ENCODE results near the gene WDR48.

Gene WDR48

DNA sequence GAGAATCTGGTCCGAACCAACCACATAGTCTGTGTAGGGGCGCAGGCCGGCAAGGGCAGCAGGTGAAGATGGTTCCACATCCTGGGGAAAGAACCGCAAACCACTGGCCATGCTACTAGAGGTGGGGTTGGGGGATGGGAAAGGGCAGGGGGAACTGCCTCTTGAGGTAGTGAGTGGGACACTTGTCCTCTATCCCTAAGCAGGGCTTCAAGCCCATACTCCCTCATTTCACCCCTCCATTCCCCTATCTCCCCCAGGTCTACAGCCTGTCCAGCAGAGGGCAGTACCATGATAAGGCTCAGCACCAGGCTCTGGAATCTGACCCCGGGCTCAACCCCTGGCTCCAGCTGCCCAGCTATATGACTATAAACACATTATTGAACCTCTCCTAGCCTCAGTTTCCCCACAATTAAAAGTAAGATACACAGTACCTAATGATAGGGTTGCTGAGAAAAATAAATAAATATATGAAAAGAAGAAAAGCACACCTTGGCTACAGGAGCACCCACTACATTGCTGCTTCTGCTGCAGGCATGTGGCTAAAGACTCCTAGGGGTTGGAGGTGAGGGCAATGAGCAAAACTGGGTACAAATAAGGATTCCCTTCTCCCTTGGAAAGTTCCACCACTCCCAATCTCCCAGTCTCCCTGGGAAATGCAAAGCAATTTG is 49.3 kb downstream of the WDR48 start:
- DNase-seq (ENCODE audit: low read depth, low spot score): no peak

DNA sequence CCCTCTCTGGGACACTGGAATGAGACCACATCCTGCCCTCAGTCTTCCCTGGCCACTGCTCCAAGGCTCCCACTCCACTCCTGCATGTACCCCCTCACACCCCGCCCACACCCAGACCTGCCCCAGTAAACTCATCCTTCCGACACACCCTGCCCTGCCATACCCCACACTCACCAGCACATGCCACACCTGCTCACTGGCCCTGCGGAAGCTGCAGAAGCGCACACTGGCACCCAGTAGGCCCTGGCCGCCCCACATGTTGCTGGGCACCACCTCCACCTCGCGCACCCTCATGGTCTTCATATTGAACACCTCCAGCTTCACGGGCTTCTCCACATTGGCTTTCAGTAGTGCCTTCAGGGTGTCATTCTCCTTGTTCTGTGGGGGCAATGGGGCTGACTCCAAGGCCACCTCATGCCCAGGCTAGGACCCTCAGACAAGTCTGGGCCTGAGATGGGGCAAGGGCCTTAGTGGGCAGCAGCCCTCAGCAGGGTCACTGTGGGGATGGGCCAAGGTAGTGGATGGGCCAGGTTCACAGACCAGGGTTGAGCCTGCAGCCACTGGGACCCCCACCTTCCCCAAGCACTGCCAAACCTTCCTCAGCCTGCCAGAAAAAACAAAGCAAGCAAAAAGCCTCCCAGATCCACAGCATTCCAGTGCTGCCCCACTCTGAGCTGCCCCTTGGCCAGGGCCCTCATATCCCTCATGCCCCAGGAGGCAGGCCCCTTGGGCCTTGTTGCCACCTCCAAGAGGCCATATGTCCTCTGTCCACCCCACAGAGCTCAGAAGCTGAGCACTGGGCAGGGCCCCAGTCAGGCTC is 50.9 kb downstream of the WDR48 start:
- DNase-seq (ENCODE audit: low read depth, low spot score): no peak

DNA sequence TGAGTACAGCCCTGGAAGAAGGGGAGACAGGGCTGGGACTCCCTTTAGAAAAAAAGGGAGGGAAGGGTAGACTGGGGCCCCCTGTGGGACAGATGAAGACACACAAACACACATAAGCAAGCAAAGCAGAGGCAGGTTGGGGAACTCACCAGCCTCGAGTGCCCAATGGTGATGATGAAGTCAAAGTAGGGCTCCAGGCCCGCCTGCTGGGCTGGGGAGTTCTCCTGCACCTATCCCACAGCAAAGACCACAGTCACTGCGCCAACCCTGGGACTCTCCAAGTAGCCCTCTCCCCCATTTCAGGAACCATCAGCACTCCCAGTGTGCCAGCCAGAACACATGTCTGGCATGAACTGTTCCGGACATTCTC is 51.5 kb downstream of the WDR48 start:
- no peak for DNase-seq (ENCODE audit: low read depth, low spot score)

DNA sequence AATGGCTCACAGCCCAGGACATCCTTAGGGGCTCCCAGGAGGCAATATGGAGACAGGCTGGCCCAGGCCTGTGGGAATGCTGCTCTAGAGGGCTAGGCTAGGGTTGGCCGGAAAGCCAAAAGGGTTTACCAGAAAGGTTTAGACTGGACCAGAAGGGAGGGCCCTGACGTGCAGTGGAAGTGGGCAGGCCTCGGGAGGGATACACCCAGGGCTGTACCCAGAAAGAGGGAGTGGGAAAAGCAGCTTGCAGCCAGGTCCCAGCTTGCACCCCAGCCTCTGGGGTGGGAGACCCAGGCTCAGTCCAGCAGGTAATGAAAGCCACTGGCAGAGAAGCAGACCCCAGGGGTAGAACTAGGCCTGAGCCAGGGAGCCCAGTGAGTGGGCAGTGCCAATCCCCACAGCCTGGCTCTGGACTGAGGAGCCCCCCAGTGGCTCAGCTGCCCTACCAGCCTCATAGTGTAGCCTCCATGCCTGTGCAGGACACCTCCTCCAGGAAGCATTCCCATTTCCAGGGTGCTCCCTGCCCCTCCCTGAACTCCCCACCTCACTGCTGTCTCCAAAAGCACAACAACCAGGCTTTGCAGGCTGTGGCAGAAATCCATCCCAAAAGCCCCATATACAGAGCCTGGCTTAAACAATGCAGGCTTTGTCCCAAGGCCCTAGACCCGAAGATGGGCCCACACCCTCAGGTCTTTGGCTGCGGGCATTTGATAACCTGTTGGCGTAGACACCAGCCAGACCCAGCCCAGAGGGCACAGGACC is 52.2 kb downstream of the WDR48 start:
- DNase-seq (ENCODE audit: low read depth, low spot score): no peak

DNA sequence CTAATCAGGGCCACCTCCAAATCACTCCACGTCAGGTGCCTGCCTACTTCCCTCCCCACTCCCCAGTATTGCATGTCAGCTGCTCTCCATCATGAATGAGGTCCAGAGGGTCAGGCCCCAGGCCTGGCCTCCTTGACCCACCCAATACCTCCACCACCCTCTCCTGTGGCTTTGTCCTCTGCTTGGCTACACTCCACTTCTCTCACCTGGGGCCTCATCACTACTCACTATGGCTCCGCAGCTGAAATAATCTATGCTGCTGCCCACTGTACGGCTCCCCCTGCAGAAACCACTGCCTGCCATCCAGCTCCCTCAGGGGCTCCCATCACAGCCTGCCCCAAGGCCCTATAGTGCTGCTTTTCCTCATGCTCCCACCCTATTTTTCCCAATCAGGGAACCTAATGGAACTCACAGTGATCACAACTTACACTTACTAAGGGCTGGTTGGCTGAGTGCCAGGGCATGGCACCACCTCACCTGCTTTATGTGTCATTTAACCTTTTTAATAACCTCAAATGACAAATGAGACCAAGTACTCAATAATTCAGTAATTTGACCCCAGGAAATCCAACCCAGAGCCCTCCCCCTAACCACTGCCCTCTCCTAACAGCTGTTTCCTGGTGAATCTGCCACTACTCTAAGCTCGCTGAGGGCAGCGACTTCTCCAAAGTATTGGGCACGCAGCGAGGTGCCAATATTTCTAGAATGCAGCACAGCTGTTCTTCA is 53.3 kb downstream of the WDR48 start:
- no peak for DNase-seq (ENCODE audit: low read depth, low spot score)

DNA sequence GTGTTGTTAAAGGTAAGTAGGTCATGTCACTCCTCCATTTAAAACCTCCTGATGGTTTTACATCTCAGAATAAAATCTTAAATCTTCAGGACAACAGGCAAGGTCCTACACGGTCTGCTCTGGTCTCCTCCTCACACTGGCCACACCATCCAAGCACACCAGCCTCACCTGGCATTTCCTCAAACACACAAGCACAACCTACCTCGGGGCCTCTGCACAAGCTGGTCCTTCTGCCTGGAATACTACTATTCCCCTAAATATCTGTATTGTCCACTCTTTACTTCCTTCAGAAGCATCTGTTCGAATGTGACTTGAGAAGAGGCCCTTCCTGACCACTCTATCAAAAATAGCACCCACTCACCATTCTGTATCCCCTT is 53.9 kb downstream of the WDR48 start:
- no peak for DNase-seq (ENCODE audit: low read depth, low spot score)

DNA sequence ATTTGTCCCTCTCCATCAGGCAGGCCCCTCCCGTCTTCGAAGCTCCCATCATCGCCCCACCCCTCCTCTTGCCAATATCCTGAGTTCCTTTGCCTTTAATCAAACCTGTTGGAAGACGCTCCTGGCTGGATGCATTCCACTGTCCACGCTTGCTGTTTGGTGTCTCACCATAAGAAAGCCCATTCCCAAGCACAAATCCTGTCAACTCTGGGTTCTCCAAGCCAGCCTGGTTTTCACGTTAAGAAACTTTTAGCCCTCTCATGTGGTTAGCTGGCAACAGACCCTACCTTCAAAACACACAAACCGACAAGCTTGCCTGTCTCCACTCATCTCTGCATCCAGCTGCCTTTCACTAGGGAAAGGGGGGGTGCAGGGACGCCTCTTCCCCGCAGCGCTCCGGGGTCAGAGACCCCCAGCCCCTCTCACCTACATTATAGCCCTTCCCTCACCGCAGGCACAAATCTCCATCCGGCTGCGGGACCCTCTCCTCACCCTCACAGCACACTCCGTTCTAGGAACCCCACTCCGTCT is 54.5 kb downstream of the WDR48 start:
- DNase-seq (ENCODE audit: low read depth, low spot score): no peak

DNA sequence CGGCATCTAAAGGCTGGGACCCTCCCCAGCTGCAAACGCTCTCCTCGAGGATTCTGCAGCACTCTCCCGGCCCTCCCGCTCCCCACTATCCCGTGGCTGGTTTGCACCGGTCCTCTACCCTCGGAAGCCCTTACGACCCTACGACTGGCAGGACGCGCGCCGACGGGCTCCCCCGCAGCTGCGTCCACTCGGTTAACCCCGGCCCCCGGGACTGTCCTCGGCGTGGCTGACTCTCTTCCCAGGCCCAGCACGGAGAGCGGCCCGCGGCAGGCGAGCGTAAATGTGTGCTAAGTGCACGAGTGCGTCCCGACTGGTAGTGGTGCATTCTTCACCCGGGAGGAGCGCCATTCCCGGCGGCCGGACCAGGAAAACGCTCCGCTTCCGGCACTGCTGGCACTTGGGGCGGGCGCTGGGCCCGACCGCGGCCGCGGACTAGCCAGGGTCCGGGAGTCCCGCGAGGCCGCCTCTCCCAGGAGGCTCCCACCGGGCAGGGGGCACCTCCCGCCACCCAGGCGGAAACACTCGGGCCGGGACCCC is 55.1 kb downstream of the WDR48 start:
- DNase-seq (ENCODE audit: low read depth, low spot score): no peak

DNA sequence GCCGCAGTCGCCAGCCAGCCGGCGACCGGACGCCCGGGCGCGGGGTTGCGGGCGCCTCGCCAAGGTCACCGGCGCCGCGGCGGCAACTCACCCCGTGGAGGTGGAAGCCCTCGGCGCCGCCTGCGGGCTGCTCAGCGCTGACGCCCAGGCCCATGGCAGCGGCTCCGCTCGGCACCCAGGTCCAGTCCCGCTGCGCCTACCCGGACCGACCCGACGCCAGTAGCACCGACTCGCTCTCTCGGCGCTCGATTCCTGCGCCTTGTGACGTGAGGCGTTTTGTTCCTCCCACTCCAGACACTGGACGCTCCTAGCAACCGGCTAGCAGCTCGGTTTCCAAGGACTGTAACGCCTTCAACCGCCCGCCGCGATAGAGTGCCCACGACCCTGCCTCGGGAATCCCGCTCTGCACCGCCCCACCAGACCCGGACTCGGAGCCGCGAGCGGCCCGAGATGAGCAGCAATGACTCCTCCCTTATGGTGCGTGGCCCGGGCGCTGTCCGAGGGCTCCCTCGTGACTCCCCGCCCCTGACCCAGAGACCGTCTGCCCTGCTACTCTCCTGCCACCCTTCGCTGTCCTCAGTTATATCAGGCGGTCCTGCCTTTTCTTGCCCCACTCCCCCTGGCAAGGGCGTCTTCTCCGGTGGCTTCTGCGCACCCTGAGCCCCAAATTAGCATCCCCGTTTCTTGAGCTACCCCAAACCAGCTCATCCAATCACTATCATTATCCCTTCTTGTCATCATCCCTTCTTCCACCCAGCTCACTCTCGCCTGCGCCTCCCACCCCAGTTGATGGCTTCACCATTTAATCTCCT is 55.8 kb downstream of the WDR48 start, which contains the start of the genes GORASP1 and TTC21A:
GORASP1 (minus strand) TSS at position 240 of the 812 bp plus-strand sequence; CDS start at position 154, 86 bp downstream.
TTC21A (plus strand) TSS at position 293 of the 812 bp plus-strand sequence; CDS start at position 451, 158 bp downstream.
- peak; percentile 54 for DNase-seq (ENCODE audit: low read depth, low spot score)

DNA sequence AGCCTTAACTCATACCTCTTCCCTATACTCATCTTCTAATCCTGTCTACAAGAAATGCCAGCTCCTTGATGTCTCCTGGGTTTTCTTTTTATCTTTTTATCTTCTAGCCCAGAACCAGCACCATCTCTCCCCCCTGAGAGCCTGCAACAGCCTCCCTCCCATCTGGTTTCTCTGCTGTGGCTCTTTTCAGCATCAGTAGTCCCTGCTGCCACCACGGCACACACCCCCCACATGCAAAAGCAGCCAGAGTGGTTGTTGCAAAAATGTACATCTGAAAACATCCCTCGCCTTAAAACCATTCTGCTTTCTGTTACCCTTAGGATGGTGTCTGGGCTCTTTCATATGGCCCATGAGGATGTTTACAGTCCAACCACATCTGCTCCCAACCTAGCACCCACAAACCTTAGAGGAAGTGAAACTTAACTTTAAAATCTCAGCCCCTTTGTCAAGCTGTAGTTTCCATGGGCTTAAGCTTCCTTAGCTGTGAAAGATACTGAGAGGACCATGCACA is 56.4 kb downstream of the WDR48 start:
- no peak for DNase-seq (ENCODE audit: low read depth, low spot score)

DNA sequence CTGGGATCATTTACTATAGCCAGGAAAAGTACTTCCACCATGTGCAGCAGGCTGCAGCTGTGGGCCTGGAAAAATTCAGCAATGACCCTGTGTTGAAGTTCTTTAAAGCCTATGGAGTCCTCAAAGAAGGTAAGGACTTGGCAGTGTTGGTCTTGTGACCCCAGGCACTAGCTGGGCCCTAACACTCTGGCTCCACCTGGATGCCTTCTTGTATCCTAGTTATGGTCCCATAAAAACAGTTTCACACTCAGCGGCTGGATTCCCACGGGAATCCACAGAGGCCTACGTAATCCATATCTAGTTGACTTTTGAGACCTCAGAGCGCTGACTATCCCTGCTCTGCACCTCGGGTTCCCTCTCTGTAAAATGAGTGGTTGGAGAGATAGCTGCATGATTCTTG is 57.3 kb downstream of the WDR48 start:
- DNase-seq (ENCODE audit: low read depth, low spot score): no peak

DNA sequence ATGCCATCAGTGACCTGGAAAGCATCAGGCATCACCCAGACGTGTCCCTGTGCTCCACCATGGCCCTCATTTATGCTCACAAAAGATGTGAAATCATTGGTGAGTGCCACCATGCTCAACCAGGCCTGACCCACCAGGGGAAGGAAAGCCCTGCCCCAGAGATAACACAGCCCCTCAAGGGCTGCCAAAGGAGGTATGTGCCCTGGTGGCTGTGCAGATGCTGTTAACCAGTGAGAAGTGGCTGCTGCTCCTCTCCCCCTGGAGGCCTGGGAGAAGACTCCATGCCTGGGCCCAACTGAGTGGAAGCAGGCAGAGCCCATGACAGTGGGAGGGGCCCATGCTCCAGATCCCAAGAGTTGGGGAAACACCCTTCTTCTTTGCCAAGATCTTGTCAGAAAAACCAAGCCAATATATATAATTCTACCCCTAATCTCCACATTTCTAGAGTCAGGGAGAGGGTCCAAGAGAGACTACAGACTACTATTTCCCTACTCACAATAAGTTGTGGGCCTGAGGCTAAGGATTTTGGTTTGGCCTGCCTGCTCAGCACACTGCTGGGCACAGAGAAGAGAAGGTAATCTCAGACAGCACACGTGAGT is 58.3 kb downstream of the WDR48 start:
- DNase-seq (ENCODE audit: low read depth, low spot score): no peak

DNA sequence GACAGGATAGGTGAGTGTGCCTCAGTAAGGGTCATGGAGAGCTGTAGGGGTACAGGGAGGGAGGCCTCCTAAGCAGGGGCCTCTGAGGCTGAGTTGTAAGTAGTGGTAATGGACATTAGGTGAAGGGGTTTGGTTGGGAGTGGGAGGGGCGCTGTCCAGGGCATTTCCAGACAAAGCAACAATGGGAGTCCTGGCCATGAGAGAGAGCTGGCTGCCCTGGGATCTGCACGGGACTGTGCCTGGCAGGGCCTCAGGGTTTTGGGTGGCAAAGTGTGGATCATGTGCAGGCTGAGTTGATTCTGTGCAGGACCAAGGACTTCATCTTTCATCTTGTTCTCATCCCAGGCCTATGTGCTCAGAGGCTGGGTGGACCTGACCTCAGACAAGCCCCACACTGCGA is 60.3 kb downstream of the WDR48 start:
- DNase-seq (ENCODE audit: low read depth, low spot score): no peak

DNA sequence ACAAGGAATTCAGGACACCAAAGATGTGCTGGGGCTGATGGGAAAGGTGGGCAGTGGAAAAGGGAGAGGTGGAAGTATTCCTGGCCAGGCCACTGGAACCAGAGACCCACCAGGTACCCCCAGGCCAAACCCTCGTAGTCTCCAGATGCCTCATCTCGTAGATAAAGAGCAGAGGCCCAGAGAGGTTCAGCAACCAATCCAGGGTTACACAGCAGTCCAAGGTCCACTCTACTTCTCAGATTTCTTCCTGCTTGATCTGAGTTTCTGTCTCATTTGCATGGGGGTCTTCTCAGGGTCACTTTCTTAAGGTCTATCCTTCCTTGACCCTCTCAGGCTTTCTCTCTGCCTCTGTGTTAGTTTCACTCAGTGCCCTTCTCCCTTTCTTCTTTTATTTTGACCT is 60.7 kb downstream of the WDR48 start:
- DNase-seq (ENCODE audit: low read depth, low spot score): no peak

DNA sequence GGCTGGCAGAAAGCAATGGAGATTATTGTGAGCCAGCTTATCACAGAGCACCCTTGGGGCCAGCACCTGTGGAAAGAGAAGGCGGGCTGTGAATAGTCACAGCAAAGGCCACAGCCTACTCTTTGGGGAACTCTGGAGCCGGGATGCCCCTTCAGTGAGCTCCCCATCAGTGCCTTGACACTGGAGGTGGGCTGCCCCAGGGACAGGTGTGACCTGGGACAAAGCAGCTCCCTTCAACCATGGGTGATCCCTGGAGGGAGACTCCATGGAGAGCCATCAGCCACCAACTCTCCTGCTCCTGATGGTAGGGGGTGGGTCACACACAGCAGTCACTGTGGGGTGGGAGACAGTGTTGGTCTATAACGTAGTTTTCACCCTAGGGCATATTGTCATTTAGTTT is 61.5 kb downstream of the WDR48 start:
- DNase-seq (ENCODE audit: low read depth, low spot score): no peak

DNA sequence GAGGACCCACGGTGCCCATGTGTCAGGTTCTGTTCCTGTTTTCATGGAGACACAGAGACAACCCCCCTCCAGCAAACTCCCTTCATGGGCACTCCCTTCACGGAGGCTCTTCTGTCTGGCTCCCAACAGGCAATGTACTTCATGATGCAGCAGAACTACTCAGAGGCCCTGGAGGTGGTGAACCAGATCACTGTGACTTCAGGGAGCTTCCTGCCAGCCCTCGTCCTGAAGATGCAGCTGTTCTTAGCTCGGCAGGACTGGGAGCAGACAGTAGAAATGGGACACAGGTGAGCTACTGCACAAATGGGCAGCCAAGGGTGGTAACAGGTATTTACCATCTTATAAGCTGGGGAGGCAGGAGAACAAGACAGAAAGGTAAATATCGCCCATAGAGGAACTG is 62.6 kb downstream of the WDR48 start:
- no peak for DNase-seq (ENCODE audit: low read depth, low spot score)

DNA sequence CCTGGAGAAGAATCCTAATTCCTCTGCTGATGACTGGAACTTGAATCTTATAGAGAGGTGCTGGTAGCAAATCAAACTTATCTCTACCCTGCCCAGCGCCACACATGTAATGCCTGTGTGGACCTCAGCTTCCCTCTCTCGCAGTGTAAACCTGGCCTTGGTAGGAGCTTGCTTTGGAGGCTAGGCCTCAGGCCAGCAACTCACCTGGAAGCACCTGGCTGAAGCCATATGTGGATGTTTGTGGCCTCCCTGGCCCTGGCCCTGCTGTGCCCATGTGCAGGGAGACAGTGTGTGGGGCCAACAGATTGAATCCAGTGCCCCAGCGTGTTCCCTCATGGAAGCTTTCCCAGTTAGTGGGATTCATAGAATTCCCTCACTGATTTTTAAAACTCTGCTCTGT is 64.1 kb downstream of the WDR48 start:
- no peak for DNase-seq (ENCODE audit: low read depth, low spot score)

DNA sequence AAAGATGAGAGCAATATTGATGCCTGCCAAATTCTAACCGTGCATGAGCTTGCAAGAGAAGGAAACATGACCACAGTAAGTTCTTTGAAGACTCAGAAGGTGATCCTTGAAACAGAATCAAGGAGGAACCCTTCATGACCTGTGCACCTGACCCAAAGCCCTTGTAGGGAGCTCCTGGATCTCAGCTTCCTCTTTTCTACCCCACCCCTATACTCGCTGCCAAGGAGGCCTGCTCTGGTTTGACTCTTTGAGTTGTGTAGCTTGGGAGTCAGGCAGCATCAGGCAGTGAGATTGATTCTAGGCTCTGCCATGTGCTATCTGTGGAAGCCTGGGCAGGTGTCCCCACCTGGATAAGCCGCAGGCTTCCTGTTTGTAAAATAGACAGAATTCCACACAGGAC is 66.3 kb downstream of the WDR48 start:
- no peak for DNase-seq (ENCODE audit: low read depth, low spot score)

DNA sequence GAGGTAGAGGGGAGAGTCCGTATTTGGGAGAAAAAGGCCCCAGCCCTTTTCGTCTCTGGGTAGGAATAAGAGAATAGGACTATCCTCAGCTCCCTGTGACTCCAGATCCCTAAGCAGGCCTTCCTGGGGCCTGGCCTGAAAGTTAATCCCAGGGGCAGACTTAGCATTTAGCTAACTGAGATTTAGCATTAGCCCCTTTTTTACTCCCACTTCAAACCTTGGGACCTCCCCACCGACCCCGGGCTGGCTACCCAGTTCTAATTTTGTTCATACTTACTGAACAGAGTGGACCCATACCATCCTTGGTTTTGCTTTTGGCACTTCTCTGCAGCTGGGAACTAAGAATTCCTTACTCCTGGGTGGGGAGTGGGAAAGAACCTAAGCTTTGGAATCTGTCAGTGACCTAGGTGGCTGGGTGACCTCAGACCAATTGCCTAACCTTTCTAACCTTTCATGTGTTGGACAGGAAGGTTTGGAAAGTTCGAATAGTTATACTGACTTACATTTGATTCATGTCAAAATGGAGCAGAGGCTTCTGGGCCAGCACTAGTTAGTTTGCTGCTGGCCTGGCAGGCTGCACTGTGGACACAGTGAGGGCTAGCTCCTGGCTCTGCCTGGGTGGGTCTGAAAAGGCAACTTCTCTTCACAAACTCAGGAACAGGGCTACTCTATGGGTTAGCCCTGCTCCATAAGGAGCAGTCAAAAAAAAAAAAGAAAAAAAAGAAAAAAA is 67.3 kb downstream of the WDR48 start:
- DNase-seq (ENCODE audit: low read depth, low spot score): no peak

All from iPS DF 19.7 (cell line).